ENCODE measurements around the gene FAM83D.

FAM83D gene

GRCh38 chr20:38896009-38896594 is 30.1 kb upstream of the FAM83D start:
- H3K4me3 ChIP-seq (ENCODE audit: low read depth, low read length): no peak overlapping the region
- no peak for TF ChIP-seq CTCF (IDR thresholded peaks at IDR 0.05; ENCODE audit: insufficient read depth, low read depth, low read length, missing control alignments)
- DNase-seq (ENCODE audit: low read depth): no peak

GRCh38 chr20:38897267-38897666 is 28.9 kb upstream of the FAM83D start:
- no peak overlapping the region for H3K4me3 ChIP-seq (ENCODE audit: low read depth, low read length)
- DNase-seq (ENCODE audit: low read depth): no peak
- TF ChIP-seq CTCF (IDR thresholded peaks at IDR 0.05; ENCODE audit: insufficient read depth, low read depth, low read length, missing control alignments): no peak

GRCh38 chr20:38900606-38901005 is 25.6 kb upstream of the FAM83D start:
- no peak for TF ChIP-seq CTCF (IDR thresholded peaks at IDR 0.05; ENCODE audit: insufficient read depth, low read depth, low read length, missing control alignments)
- no peak for DNase-seq (ENCODE audit: low read depth)
- H3K4me3 ChIP-seq (ENCODE audit: low read depth, low read length): no peak overlapping the region

GRCh38 chr20:38902601-38903000 is 23.6 kb upstream of the FAM83D start:
- DNase-seq (ENCODE audit: low read depth): no peak
- no peak overlapping the region for H3K4me3 ChIP-seq (ENCODE audit: low read depth, low read length)
- no peak for TF ChIP-seq CTCF (IDR thresholded peaks at IDR 0.05; ENCODE audit: insufficient read depth, low read depth, low read length, missing control alignments)

- TF ChIP-seq CTCF (IDR thresholded peaks at IDR 0.05; ENCODE audit: insufficient read depth, low read depth, low read length, missing control alignments): no peak
- no peak for DNase-seq (ENCODE audit: low read depth)
- no peak overlapping the region for H3K4me3 ChIP-seq (ENCODE audit: low read depth, low read length)
Measured at GRCh38 chr20:38903335-38903734, 22.9 kb upstream of the FAM83D start.

GRCh38 chr20:38905375-38905774 is 20.8 kb upstream of the FAM83D start:
- DNase-seq (ENCODE audit: low read depth): no peak
- TF ChIP-seq CTCF (IDR thresholded peaks at IDR 0.05; ENCODE audit: insufficient read depth, low read depth, low read length, missing control alignments): no peak
- H3K4me3 ChIP-seq (ENCODE audit: low read depth, low read length): no peak overlapping the region

Data from GM12865 (cell line).